Activated CD4-positive, alpha-beta T cell treated with anti-CD3 and anti-CD28 coated beads for 4 hours (primary cell): Measurements from ENCODE around the gene TOMM7.

Experiments
- DNase-seq, 2 donors: peaks; one replicate each; pipeline ENCODE4 v3.0.0-alpha.2; 2020

TOMM7 gene

GRCh38 chr7:22822486-22823141 is at the start of gene TOMM7:
Gene TOMM7, minus strand, starts transcription at chr7:22822849. Its CDS starts 70 bp downstream, at chr7:22822779.
- peak; percentile 84 to 88 for DNase-seq

- no peak for DNase-seq
These were observed 49.6 kb upstream of the TOMM7 start for GRCh38 chr7:22872096-22872807.

DNA sequence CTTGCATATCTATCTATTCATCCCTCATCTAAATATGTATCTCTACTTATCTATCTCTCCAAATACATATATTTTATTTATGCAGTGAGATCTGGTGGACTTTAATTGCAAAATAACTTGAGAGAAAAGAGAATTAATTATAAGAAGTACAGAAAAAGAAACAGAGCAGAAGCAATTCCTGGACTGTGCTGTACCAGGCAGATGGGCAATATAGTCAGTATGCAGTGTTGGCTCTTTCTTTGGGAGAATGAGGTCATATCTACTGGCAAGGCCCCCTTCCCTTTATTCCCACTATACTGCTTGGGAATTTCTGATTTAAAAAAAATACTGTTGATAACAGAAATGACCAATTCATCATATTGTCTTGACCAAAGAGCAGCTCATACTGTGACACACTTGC is 49.0 kb upstream of the TOMM7 start:
- DNase-seq = no peak

- no peak for DNase-seq
These were observed 45.9 kb upstream of the TOMM7 start for GRCh38 chr7:22868509-22868908.

DNA sequence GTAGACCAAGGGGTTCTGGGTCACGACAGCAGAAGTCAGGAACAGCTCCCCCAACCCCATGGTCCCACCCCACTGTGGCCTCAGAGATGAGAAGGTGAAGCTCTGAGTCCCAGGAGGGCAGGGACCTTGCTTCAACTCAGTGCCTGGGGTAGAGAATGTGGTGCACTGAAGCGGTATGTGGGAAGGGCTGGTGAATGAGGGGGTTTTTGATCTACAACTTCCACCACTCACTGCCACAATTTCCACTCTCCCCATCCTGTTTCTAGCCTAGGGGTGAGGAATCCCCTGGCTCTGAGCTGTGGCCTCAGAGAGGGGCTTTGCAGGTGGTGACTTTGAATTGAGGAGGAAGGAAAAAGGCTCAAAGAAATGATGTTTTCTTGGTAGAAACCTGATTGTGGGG is 44.9 kb upstream of the TOMM7 start:
- DNase-seq = no peak

DNA sequence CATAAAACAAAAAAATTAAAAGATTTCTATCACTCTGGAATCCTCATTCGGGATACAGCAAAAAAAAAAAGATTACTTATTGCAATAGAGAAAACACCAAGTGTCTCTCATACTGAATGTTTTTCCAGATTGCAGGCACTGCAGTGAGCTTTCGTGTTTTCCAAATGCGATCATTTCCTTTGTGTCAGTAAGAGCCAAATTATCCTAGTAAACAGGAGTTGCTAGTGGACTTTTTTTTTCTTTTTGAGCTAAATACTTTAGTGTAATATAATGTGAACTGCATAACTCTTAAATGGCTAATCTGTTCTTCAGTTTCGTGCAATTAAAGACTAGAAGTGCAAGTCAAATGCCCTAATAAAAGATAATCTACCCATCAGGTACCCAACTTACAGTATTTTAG is 44.4 kb upstream of the TOMM7 start:
- no peak for DNase-seq

GRCh38 chr7:22865602-22865960 is 42.9 kb upstream of the TOMM7 start:
- DNase-seq = no peak

DNA sequence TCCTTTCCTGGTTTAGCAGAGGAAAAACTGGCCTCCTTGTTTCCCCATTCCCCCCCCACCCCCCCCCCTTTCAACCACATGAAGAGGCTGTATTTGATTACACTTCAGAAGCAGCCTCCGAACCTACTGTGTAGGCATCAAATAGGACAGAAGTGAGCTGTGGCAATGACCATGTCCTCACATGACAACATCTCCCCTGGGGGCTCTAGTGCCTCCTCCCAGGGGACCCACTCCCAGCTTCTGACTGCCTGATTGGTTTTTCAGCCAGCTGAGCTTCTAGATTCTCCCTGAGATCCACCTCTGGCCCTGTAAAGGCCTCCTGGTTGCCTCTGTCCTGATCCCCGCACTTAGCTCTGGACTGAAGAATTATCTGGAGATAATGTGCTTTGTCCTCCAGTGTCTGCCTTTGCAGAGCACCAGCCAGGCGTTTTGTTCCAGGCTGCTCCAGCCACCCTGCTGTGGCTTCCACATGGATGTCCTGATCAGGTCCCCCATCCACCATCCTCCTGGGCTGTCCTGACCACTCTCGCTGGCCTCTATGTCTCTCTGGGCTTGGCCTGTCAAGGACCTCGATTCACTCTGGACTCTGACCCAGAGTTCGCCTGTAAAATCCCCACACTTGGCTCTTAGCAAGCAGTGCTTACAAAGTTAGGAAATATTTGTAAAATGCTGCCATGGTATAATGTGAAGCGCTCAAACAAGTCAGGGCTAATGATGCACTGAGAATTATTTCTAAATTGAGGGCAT is 42.4 kb upstream of the TOMM7 start:
- no peak for DNase-seq

DNA sequence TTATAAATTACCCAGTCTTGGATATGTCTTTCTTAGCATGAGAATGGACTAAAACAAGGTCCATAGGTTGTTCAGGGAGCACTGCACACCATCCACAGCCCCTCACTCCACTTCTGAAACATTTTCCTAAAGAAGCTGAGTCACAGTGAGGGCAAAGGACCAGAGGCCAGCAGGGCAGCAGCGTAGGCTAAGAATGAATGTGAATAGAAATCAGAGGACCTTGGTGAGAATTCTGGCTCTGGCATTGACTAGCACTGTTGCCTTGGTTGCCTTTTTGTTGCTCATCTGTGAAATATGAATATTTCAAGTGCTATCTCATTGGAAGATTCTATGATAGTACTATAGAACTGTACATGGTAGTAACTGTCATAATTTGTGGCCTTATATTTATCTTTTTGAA is 41.7 kb upstream of the TOMM7 start:
- no peak for DNase-seq

DNA sequence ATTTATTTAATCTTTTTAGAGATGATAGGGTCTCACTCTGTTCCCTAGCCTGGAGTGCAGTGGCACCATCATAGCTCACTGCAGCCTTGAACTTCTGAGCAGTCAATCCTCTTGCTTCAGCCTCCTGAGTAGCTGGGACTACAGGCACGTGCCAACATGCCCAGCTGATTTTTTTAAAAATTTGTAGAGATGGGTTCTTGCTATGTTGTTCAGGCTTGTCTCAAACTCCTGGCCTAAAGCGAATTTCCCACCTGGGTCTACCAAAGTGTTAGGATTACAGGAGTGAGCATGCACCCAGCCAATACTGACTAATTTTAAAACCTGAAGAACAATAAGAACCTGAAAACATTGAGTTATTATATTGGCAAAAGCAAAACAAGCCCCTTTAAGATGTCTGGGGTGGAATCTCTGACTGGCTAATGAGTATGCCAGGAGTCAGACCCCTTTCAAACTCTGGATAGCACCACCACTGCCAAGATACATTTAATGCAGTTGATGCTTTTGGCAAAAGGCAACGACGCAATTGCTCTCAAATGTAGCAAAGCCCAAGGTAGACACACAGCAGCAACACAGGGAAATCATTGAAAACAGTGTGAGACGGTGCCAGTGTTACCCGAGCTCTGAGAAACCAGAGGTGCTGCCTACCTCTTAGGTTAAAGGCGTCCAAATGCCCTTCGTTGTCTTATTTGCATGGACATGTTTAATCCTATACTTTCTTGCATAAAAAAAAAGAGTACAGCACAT is 40.7 kb upstream of the TOMM7 start:
- no peak for DNase-seq

- no peak for DNase-seq
These were observed 38.9 kb upstream of the TOMM7 start for GRCh38 chr7:22861576-22861975.

GRCh38 chr7:22860784-22861482 is 38.3 kb upstream of the TOMM7 start:
- DNase-seq = no peak

GRCh38 chr7:22860337-22860736 is 37.7 kb upstream of the TOMM7 start:
- no peak for DNase-seq

- no peak for DNase-seq
These were observed 37.1 kb upstream of the TOMM7 start for GRCh38 chr7:22859641-22860290.

DNA sequence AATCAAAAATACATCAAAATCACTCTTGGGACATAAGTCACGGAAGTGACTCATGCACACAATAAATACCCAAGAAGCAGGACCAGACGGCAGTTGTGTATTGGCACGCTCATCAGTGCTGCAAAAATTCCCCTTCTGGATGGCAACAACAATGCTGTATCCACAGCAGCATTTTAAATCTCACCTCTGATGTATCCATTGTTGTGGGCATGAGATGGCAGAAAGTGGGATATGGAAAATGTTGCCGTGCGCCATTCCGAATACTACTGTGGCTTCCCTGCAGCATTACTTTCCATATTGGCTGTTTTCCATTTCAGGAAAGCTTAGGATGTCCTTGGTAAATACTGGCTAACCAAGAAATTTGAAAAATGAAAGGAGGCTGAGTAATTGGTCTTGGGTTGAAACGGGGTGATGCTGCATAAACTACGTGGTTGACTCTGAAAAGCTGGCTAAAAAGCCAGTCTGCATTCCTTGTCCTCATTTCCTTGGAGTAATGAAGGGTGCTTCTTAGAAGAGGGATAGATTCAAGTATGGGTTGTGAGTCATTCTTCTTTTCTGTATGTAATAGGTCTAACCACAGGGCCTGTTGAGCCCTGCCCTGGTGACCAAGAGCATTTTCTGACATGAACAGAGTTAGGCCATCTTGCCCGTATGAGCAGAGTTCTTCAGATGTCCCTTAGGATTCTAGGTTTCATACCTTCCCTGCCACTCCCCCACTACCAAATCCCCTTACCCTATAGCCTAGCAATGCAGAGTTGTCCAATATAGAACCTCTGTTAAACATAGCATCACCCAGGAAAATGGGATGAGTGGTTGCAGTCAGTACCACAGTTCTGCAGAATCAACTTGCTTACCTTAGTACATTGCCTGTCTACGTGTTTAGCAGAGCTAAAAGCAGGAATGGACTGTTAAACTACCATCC is 36.3 kb upstream of the TOMM7 start:
- no peak for DNase-seq

- DNase-seq = no peak
These were observed 35.6 kb upstream of the TOMM7 start for GRCh38 chr7:22858274-22858639.

DNA sequence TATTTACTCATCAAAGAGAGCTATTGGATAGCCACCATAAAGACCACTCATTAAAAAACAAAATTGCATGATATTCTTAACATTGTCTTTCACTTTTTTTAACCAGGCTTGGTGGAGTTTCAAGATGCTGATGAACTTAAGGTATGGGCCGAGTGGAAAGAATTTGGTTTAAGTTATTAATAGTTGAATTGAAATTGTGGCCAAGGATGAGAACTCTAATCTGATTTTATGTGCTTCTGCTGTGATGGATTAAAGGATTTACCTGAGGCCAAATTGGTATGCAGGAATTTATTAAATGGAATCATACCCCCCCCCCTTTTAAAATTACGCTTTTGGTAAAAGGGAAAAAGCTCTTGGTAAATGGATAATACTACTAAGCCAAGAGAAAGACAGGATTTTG is 33.8 kb upstream of the TOMM7 start:
- DNase-seq = no peak

GRCh38 chr7:22855049-22855392 is 32.4 kb upstream of the TOMM7 start:
- peak in 1 of 2 donors; percentile 16 for DNase-seq

DNA sequence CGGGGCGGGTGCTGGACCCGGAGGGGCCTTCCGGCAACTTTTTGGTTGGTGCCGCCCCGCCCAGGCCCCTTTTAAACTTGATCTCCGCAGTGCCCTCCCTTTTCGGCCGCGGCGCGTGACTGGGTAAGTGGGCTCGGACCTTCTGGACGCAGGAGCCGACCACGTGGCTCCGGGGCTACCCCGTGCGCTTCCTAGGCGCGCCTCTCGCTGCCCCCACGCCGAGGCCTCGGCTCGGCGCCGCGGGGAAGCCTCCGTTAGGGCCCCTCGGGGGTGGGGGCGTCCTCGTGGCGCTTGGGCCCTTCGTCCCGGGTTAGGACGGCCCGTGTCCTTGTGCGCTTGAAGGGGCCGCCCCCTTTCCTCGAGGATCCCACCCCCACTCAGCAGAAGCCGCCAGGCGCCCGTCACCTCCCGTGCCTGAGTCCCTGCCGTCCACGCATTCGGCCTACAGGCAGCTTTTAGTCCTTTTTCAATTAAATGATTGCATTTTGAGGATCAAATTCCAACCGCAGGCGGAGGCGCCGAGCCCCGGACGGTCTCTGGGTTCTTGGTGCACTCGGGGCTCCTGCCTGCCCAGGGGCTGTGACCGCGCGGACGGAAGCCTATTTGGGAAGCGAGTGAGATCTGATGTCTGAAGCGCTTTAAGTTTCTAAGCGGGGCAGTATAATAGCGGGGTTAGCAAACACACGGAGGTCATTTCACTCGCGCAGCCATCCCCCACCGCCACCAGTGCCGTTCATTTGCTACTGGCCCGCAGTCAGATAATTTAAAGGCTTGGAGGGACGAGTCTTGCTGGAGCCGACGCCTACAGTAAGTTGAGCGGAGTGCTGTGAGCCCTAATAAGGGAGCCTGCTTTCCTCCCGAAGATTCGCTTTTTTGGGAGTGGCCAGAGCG is 31.8 kb upstream of the TOMM7 start:
- peak; percentile 75 to 83 for DNase-seq

DNA sequence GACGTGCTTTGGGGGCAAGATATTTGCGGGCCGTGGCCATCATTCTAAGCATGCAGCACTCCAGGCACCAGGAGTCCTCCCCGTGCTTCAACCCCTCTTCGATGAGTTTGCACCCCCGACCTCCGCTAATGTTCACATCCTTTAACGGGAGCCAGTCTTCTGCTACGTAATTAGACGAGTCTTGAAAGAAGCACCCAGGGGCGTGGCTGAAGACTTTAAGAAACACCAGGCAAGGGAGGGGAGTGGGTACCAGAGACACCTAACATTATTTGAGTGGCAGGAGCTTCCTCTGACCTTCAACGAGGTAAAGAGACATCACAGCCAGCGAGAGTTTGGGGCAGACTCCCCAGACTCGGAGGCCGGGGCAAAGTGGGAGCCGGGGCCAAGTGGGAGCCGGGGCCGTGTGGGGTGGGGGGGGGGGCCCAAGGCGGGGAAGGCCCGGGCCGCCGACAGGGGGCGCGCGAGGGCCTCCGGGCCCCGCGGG is 31.1 kb upstream of the TOMM7 start:
- peak; percentile 66 to 68 for DNase-seq
